RWPE1 (cell line): Measurements from ENCODE around the gene MAPKAPK3.

Source experiments
- CTCF ChIA-PET: fragments of 350-600 bp; sonication (Branson Sonifier 250); formaldehyde crosslinking; extraction: SDS; loops from one replicate; lab custom pipeline; 2021; lab: Yijun Ruan, JAX
- POLR2A ChIA-PET: fragments of 400-600 bp; formaldehyde crosslinking; extraction: SDS; loops from one replicate; lab custom pipeline; 2020; ENCODE audit warnings: antibody characterized with exemption; ENCODE audit not compliant: low non-redundant PET; lab: Yijun Ruan, JAX
- DNase-seq: peaks from one replicate; pipeline ENCODE4 v3.0.0; 2012; ENCODE audit warnings: low spot score
- H3K27ac ChIP-seq: fragments of 450-650 bp; 2 replicates; pipeline ENCODE4 v1.5.1; 2017
- CTCF ChIP-seq: fragments of 450-650 bp; conservative IDR thresholded peaks from 2 replicates; pipeline ENCODE4 v1.5.1; 2017; ENCODE audit warnings: low read depth, mild to moderate bottlenecking

The MAPKAPK3 gene

GRCh38 chr3:50655009-50655830 is 38.3 kb downstream of the MAPKAPK3 start:
- ChIA-PET CTCF (interaction anchor here (0.7 kb wide), 1 partner anchor 113 kb away, joined by 3 read pairs; no protein-coding TSS in a partner anchor), POLR2A (no interaction called here)
- DNase-seq, result no peak
- TF ChIP-seq CTCF, result no peak
- no peak overlapping the region for H3K27ac ChIP-seq

DNA sequence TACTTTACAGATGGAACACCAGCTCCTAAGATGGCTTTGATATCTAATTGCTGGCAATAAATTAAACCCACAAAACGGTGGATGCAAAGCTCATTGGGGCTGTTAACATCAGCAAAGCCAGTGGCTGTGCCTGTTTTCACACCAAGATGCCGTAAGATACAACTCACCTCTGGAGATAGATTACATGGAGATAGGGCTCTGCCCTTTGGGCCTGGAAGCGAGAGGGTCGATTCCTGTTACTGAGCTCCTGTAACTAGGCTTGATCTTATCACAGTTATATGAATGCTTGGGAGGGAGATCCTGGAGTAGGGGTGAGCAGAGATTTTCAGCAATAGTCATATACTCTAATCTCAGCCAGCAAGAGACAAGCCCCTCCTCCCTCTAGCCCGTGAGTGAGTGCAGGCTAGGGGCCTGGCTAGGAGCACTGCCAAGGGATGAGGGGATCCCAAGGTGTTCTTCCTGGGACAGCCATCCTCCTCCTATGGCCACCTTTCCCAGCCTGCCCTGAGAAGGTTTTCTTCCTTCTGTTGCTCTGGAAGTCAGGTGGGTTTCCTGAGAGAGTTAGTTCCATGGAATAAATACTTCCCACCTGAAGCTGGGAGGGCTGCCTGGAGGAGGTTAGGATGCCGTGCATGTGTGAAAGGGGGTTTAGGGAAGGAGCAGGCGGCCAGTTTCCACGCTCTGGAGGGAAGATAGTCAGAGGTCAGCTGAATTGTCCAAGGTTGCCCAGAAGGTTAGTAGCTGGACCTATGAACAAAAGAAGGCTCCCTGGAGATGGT is 39.7 kb downstream of the MAPKAPK3 start:
- ChIA-PET POLR2A (interaction anchor here (0.6 kb wide), 1 partner anchor 159 kb away, joined by 3 read pairs; no protein-coding TSS in a partner anchor), CTCF (no interaction called here)
- no peak for DNase-seq
- no peak for TF ChIP-seq CTCF
- H3K27ac ChIP-seq, result no peak overlapping the region

- CTCF ChIA-PET, result no interaction called here
- DNase-seq, result no peak
- no peak for TF ChIP-seq CTCF
- POLR2A ChIA-PET, result no interaction called here
- H3K27ac ChIP-seq, result no peak overlapping the region
These were observed 40.5 kb downstream of the MAPKAPK3 start for GRCh38 chr3:50657407-50657806.

DNA sequence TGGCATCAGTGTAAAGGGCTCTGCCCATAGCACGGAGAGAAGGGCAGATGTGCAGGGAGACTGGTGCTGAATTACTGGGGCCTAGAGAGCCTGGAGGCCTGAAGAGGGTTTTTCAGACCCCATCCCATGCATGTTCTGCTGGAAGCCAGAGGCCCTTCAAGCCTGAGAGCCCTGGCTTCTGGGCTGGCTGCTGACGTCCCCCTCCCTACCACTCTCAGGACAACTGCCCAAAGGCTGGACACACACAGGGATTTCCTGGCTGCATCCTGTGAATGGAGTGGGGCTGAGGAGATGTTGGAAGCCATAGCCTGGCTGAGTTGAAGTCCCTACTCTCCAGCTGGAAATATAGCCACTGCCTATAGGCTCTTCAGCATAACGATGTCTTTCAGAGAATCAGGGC is 40.9 kb downstream of the MAPKAPK3 start:
- no peak for DNase-seq
- no peak overlapping the region for H3K27ac ChIP-seq
- POLR2A ChIA-PET, result no interaction called here
- no peak for TF ChIP-seq CTCF
- CTCF ChIA-PET, result no interaction called here

DNA sequence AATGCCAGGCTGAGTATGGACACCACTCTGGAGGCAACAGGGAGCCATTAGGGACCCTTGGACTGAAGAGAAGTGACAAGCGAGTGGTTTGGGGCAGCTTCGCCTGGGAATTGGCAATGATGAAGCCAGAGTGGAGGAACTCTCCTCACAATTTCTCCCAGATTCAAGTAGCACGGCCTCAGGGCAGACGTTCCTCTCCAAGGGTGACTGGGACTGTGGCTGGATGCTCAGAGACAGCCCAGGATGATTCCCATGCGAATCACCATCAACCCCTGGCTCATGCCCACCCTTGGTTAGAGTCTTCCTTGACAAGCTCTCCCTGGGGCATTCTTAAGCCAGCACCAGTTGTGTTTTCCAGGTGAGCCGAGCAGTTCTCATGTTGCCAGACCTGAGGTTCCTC is 41.5 kb downstream of the MAPKAPK3 start:
- TF ChIP-seq CTCF, result no peak
- CTCF ChIA-PET, result no interaction called here
- DNase-seq, result no peak
- H3K27ac ChIP-seq, result no peak overlapping the region
- POLR2A ChIA-PET, result no interaction called here

DNA sequence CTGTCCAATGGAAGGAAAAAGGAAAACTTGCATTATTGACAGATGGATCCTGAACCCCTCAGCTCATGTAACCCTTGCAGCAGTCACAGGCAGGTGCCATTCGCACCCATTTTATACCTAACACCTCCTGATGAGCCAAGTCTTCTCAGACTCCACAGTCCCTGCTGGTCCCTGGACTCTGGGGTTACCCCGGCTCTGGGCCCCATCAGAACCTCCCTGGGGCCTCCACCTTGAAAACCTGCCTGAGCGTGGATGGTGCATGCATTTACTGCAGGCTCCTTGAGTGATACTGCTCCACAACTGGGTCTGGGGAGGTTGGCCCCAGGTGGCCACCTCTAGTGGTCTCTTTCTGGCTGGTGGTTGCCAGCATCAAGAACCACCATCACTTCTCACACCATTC is 41.9 kb downstream of the MAPKAPK3 start:
- DNase-seq, result no peak
- H3K27ac ChIP-seq, result no peak overlapping the region
- ChIA-PET POLR2A (no interaction called here), CTCF (no interaction called here)
- TF ChIP-seq CTCF, result no peak
